ENCODE measurements around the gene XBP1. TPM values are rescaled to one million over a fixed set of nuclear protein-coding genes. Genes with fewer than 3 reads are reported as not detected.

The XBP1 gene
- total and polyA plus RNA-seq, 2 of the 8 experiments (the other 6 are each of a cell fraction or from before 2014, with no cell fraction given), result 99.8 to 131 TPM

DNA sequence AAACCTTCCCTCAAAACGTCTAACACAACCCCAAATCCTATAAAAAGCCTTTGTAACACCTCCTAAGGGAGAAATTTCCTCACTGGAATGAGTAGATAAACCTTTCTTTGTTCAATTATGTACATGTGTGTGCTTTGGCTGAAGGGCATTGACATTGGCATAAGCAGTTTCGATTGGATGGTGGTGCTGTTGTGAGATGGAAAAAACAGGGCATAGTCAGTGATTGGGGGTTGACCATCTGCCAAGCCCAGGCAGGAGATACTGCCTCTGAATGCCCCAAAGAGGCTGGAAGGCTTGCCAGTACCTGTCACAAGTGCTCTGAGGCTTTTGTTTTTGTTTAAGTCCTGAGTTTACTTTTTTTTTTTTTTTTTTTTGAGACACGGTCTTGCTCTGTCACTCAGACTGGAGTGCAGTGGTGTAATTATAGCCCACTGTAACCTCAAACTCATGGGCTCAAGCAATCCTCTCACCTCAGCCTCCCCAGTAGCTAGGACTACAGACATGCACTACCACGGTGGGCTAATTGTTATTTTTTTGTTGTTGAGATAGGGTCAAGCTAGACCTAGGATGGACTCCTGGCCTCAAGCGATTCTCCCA, 29.1 kb downstream of the XBP1 start (continued):
- TF ChIP-seq, protein P1, sequence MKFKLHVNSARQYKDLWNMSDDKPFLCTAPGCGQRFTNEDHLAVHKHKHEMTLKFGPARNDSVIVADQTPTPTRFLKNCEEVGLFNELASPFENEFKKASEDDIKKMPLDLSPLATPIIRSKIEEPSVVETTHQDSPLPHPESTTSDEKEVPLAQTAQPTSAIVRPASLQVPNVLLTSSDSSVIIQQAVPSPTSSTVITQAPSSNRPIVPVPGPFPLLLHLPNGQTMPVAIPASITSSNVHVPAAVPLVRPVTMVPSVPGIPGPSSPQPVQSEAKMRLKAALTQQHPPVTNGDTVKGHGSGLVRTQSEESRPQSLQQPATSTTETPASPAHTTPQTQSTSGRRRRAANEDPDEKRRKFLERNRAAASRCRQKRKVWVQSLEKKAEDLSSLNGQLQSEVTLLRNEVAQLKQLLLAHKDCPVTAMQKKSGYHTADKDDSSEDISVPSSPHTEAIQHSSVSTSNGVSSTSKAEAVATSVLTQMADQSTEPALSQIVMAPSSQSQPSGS (IDR thresholded peaks at IDR 0.05; ENCODE audit: low read length), result no peak
- TF ChIP-seq, protein P2, sequence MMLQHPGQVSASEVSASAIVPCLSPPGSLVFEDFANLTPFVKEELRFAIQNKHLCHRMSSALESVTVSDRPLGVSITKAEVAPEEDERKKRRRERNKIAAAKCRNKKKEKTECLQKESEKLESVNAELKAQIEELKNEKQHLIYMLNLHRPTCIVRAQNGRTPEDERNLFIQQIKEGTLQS (IDR thresholded peaks at IDR 0.05; ENCODE audit: insufficient read depth, low read depth, low read length), result no peak
- no peak for TF ChIP-seq CBX8 (IDR thresholded peaks at IDR 0.05; ENCODE audit: borderline replicate concordance, low read depth, low read length)
- no peak for TF ChIP-seq TBP (IDR thresholded peaks at IDR 0.05; ENCODE audit: low read depth, low read length)
- TF ChIP-seq RFX5 (IDR thresholded peaks at IDR 0.05; ENCODE audit: borderline replicate concordance, low read depth, low read length), result no peak
- TF ChIP-seq EGR1 (IDR thresholded peaks at IDR 0.05; ENCODE audit: borderline replicate concordance, low read depth, low read length), result no peak
- TF ChIP-seq ASH2L (IDR thresholded peaks at IDR 0.05; ENCODE audit: low read length), result no peak

Measured in H1 (cell line).